ENCODE results near the gene PPOX.

The PPOX gene

DNA sequence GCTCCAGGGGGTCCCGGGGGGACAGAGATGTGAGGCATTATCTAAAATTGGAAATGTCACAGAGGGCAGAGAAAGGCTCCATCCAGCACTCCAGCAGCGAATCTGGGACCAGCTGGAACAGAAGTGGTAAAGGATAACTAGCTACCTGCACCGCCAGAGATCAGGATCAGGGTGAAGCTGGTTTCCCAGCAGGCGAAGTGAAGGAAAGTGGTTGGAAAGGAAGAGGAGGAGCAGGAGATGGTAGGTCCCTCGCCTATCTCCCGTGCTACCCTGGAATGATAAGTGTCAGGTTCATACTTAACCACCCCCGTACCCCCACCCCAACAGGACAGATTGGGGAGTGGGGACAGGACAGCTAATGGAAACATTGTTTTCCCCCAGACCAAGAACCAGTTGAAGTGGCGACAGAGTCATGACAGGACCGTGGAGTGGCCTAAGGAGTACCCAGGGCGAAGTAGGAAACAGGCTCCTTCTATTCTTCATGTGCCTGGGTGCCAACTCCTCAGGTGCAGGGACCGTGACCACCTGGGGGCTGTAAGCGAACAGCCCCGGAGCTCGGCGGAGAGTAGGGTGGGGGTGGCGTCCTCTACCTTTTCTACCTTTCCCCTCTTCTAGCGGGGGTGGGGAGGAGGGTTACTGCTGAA lies 10.4 kb downstream of the PPOX start:
- no peak for DNase-seq (ENCODE audit: low spot score)

DNA sequence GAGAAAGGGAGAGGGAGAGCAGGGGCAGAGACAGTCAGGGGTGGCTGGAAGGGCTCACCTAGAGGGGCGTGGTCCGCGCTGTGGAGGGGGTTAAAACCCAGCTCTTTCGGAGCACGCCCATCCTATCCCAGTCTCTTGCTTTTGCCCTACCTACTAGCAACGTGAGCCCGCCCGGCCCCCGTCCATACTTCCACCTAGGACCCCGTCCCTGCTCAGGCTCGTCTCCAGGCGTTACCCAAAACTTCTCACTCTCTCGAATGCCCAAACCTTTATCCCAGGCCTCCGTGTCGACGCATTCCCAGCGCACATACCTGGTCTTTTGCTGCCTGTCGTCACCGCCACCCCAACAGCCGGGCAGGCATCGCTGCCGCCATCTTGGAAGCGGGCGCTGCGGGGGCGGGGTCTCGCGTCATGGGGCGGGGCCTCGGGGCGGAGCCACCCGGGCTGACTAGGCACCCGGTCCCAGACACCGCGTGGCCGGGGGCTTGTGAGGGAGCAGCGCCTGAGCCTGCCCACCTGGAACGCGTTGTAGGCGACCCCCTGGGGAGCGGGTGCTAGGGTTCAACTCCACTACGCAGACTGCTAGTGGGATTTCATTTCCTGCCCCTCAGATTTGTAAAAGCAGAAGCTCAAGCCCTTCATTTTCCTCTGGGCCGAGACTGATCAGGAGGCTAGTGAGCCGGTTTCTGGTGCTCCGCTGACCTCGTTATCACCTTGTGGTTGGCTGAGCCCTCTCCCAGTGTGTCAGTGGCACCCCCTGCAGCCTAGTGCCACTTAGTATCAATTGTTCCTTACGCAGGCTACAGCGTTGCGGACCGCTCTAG lies 11.1 kb downstream of the PPOX start, which contains the start of gene B4GALT3:
Gene B4GALT3, minus strand, starts transcription at position 396 of the 824 bp plus-strand sequence. CDS start 1,447 bp downstream, outside the sequence.
- peak; percentile 93 for DNase-seq (ENCODE audit: low spot score)

DNA sequence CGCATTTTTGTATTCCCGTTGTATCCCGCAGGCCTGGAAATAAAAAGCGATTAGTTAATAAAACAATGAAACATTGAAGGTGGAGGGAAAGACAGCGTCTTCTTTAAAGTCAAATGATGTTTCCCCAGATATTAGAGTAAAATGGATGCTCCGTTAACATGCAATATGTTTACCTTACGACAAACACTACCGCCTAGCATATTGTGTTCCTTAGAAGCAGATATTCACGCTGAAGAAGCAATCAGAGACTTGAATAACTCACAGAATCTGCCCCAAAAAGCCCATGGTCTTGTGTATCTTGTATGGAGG lies 11.7 kb downstream of the PPOX start:
- no peak for DNase-seq (ENCODE audit: low spot score)

GRCh38 chr1:161179698-161180097 lies 13.5 kb downstream of the PPOX start:
- no peak for DNase-seq (ENCODE audit: low spot score)

DNA sequence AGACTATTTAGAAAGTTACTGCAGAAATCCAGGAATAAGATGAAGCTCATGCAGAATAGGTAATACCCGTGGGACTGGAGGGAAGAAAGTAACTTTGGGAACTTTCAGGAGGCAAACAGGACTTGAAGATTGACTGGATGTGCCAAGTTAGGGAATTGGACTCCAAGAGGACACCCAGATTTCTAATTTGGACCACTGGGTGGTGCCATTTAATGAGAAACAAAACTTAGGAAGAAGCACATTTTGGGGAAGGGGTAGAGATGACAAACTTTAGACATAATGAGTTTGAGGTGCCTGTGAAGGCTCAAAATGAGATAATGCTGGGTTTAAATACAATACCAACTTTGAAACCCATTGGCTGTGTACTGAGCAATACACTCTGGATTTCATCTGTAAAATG lies 14.4 kb downstream of the PPOX start:
- peak; percentile 45 for DNase-seq (ENCODE audit: low spot score)

GRCh38 chr1:161182214-161182613 lies 16.0 kb downstream of the PPOX start:
- DNase-seq (ENCODE audit: low spot score): peak; percentile 90

DNA sequence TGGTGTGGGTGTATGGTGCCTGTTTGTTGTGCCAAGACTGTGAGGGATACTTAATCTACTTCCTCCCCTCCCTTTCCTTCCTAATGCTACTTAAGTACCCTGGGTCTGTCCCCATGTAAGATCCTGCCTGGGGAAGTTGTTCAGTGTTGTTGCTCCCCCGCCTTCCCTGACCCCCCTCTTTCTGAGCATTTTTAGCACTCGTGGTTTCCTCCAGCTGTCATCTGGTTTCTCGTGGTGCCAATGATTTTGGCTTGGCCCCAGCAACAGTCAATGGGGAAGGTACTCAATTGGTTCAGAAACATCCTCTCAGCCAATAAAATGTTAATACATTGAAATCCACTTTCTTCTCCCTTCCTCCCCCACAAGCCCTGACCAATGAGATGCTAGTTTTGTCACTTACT lies 19.1 kb downstream of the PPOX start:
- peak; percentile 91 for DNase-seq (ENCODE audit: low spot score)

GRCh38 chr1:161185732-161186311 lies 19.6 kb downstream of the PPOX start:
- DNase-seq (ENCODE audit: low spot score): no peak

DNA sequence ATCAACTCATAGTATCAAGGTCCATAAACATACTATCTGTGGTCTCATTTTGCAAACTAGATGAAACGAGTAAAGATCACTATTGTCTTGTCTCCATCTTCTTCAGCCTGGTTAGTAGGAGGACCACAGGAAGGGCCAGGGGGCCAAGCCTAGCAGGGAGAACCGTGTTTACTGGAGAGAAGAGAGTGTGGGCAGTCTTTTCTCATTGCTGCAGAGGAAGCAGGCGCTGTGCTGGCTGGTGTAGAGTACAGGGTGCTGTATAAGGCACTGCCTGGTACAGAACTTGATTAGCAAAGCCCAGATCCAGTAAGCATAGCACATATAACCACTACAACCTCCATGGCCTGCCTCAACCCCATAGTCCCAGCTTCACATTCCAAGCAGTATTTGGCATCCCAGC lies 21.1 kb downstream of the PPOX start:
- DNase-seq (ENCODE audit: low spot score): no peak

- no peak for DNase-seq (ENCODE audit: low spot score)
Measured at GRCh38 chr1:161188381-161188780, 22.2 kb downstream of the PPOX start.

GRCh38 chr1:161189036-161189435 lies 22.8 kb downstream of the PPOX start:
- no peak for DNase-seq (ENCODE audit: low spot score)

DNA sequence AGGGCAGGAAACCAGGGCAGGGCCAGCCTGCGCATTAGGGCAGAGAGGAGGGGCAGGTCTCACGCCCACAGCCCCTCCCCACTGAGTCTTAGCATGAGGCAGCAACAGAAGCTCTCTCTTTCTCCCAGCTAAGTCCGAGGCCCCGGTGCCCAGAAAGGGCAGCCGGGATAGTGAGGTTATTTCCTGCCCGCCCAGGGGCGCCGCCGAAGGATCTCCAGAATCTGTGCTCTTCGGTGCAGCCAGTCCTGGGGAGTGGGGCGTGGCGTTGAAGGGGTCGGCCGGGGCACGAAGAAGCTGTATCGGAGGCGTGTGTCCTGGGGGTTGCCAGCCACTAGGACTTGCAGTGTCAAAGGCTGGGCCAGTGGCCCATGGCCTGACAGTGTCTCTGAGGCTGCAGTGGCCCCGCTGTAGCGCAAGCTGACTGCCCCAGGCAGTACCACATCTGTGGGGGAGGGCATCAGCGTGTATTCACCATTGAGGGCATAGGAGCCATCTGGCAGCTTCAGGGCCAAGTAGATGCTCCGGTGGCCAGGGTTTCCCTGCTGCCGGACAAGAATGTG lies 24.8 kb downstream of the PPOX start:
- DNase-seq (ENCODE audit: low spot score): no peak

- DNase-seq (ENCODE audit: low spot score): no peak
Measured at GRCh38 chr1:161191971-161192370, 25.7 kb downstream of the PPOX start.

DNA sequence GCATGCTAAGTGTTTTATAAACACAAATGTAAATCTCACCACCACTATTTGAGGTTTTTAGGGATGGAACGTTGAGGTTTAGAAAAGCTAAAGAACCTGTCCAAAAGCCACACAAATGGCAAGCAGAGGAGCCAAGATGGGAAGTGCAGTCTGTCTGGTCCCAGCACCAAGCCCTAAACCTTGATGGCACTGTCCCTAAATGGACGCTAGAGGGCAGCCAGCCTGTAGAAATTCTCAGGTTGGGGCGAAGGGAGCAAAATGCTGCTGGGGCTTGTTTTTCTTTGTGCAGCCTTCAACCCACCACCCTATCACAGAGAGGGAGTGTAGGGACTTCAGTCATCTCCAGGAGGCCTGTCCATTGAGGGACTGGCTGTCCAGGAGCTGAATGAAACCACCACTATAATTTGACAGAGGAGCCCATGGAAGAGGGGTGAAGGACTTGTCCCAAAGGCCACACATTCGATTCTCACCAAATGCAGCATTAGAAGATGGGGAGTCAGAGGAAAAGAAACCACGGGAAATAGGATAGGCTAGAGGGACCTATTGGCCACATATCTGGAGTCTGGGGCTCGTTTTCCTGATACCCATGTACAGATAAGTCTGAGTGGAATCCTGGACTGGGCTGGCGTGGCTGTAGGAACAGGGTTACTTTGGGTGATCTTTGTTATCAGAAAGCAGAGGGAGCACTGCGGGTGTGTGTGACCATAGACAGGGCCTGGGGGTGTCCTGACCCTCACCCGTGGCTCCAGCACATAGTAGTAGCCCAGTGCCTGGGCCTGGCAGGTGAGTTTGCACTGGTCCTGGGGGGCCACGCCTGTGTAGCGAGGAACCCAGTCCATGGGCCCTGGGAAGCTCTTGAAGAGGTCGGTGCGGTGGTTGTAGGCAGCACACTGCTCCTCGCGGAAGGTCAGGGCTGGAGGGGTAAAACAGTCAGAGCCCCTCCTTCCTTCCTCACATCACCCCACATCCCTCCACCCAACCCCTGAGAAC lies 26.5 kb downstream of the PPOX start:
- DNase-seq (ENCODE audit: low spot score): peak; percentile 85

GRCh38 chr1:161193561-161194235 lies 27.5 kb downstream of the PPOX start:
- no peak for DNase-seq (ENCODE audit: low spot score)

DNA sequence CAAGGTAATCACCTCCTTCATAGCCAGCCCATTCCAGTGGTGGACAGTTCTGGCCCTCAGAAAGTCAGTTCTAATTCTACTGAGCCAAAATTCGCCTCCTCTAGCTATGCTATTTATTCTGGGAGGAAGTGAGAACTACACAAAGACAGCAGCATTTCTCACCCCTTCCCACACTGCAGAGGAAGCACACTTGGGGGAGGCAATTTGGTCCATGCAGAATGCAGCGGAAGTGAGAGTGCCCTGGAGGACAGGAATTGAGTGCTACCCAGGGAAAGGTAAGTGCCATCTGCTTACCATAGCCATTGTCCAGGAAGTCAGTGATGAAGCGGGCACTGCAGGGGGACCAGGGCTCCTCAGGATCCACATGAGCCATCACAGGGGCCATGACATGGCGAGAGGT lies 28.9 kb downstream of the PPOX start:
- DNase-seq (ENCODE audit: low spot score): no peak

DNA sequence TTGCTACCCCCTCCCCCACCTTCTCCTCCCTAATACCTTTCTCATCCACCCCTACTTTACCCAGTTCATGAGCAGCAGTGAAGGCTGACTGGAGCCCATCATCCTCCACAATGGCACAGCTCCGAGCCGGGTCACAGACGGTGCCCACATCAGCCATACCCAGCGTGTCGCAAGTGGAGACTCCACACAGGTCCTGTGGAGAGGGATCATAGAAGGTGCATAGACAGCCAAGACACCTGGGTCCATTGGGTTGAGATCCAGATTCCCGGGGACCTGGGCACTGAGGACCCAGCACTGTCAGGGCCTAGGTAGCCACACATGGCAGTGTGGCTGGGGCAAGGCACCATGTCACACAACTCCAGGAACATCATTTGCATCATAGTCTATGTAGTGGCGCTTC lies 29.9 kb downstream of the PPOX start:
- DNase-seq (ENCODE audit: low spot score): no peak

DNA sequence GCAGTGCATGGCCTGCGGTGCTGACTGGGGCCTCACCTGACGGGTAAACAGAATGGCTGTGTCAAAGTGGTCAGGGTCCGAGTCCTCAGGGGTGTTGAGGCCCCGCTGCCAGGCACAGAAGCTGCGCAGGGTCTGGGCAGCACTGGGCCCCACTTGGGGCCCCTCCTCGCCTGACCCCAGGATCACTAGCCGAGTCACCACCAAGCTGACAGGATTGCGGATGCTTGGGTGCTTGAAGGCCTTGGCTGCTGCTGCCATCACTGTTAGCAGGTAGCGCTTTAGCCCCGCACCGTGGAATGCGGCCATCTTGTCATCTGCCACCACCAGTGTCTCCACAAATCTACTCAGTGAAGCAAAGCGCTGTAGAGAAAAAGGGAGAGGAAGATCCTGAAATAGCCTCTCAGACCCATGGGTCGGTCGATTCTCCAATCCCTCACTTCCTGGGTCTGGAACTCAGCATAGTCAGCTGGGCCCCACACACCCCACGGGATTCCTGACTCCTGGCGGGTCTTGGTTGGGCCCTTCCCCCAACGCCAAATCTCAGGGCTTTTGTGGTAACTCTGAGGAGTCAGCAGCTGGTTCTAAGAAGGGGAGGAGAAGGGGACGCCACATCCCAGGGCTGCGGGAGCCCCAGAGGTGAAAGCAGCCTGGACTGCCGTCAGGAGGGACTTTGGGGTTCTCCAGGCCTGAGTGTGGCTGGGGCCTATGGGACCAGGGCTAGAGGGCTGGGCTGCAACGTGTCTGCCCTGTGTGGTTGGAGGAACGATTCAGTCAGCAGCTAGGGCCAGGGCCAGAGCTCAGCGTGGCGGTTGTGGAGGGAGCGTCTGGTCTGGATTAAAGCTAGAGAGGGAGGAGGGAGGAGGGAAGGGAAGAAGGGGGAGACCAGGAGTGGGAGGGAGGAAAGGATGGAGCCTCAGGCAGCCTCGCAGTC lies 30.6 kb downstream of the PPOX start:
- DNase-seq (ENCODE audit: low spot score): no peak

- DNase-seq (ENCODE audit: low spot score): no peak
Measured at GRCh38 chr1:161197560-161198193, 31.5 kb downstream of the PPOX start.
